Body of pancreas (tissue), 4 donors: ENCODE results near the gene ZNF408. TPM values are rescaled to one million over a fixed set of nuclear protein-coding genes. Genes with fewer than 3 reads are reported as not detected.

Experiments
- ATAC-seq: fragments of 150-250 bp; one replicate; pipeline ENCODE4 v1.9.1; 2016
- DNase-seq, 4 donors: peaks; one replicate each; pipeline ENCODE4 v3.0.0-alpha.2; 2019
- H3K27ac ChIP-seq, 4 donors: fragments of 200-600 bp; sonication (generic); 1 replicate in 3 of 4; 2 replicates in 1 of 4; pipeline versions ENCODE4 v1.5.1 to v1.6.1; 2016 to 2019; ENCODE audit warnings: mild to moderate bottlenecking in 1 of 4, mixed read lengths in 1 of 4, moderate library complexity in 1 of 4
- H3K27me3 ChIP-seq, 2 donors: fragments of 200-600 bp; sonication (generic); one replicate each; pipeline ENCODE4 v1.6.0; 2016; ENCODE audit warnings: mild to moderate bottlenecking in 1 of 2
- H3K36me3 ChIP-seq, 2 donors: fragments of 200-600 bp; sonication (generic); replicated peaks in 1 of 2; 2 replicates each; pipeline ENCODE4 v1.5.1; 2016; ENCODE audit warnings: low read depth in 2 of 2; ENCODE audit not compliant: insufficient read depth in 1 of 2
- H3K4me1 ChIP-seq: fragments of 200-600 bp; sonication (generic); one replicate; pipeline ENCODE4 v1.6.0; 2016
- H3K4me3 ChIP-seq, 2 donors: fragments of 200-600 bp; sonication (generic); 1 replicate in 1 of 2; 2 replicates in 1 of 2; pipeline ENCODE4 v1.5.1; 2016 to 2019
- H3K9me3 ChIP-seq, 3 donors: fragments of 200-600 bp; sonication (generic); 1 replicate in 2 of 3; 2 replicates in 1 of 3; pipeline ENCODE4 v1.5.1; 2016
- CTCF ChIP-seq, 7 experiments: fragments of 450-650 bp in 4 of 7; fragments of 200-600 bp in 3 of 7; sonication (generic) in 3 of 7; IDR thresholded peaks; one replicate each; pipeline ENCODE4 v1.5.1; 2016 to 2019; ENCODE audit warnings: antibody characterized with exemption in 7 of 7
- POLR2A ChIP-seq, 3 donors: fragments of 450-650 bp; IDR thresholded peaks; one replicate each; pipeline ENCODE4 v1.6.1; 2016; ENCODE audit warnings: antibody characterized with exemption in 3 of 3, mild to moderate bottlenecking in 2 of 3
- WGBS, 2 donors: methylation state at CpG; one replicate each; pipeline ENCODE4 v1.1.5; 2017; 5-methylcytosine and 5-hydroxymethylcytosine counted together
- intact Hi-C: fragments of 100-400 bp; cut with DNase I; formaldehyde crosslinking; loops from one replicate; pipeline ENCODE4 v1.15.1; 2023
- total RNA-seq, 2 donors: library from RNA; depleted of rRNA; stranded (reverse); fragments of >200 nt; gene quantifications; one replicate each; pipeline ENCODE4 v1.1.0, GENCODE V29; 2016

Gene ZNF408
- total RNA-seq, 2 donors from 2014 or later, result 6.5 to 7.9 TPM

DNA sequence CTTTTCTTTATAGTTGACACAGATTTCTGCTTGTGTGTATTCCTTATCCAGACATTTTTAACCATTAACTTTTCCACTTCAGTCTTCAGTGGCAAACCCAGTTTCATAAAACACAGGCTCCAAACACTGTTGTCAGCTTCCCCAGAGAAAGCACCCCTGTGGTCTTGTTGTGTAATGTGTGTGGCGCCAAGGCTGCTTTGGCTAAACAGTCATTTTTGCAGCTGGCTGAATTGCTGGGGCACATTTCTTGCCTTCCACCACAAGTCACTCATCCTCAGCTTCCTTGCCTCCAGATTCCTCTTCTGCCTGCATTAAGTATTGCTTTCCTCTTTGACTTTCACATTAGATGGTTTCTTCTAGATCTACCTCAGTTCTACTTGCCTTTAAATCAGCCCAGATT, 40.9 kb upstream of the ZNF408 start:
- Histone ChIP-seq H3K27me3 (no peaks in the 10 kb centered on the region), H3K4me3 (no peak overlapping the region), H3K4me1 (no peaks in the 10 kb centered on the region), H3K36me3 (peaks cover 7 to 52% of the 10 kb centered on the region in 2 donors), H3K9me3 (no peaks in the 10 kb centered on the region), H3K27ac (no peak overlapping the region)
- TF ChIP-seq POLR2A (IDR thresholded peaks at IDR 0.05), result no peak
- TF ChIP-seq CTCF (IDR thresholded peaks at IDR 0.05), result no peak
- 59 to 71% methylated on average over 1 of the region's 1 CpG for WGBS, 2 donors
- DNase-seq (no peak), ATAC-seq (no peak)
- intact Hi-C loops, result no loop called here

- Histone ChIP-seq H3K27ac (no peak overlapping the region), H3K4me3 (no peak overlapping the region), H3K4me1 (no peaks in the 10 kb centered on the region), H3K27me3 (no peaks in the 10 kb centered on the region), H3K36me3 (peaks cover 7 to 50% of the 10 kb centered on the region in 2 donors), H3K9me3 (no peaks in the 10 kb centered on the region)
- DNase-seq, result no peak
- no peak for ATAC-seq
- TF ChIP-seq POLR2A (IDR thresholded peaks at IDR 0.05), result no peak
- no peak for TF ChIP-seq CTCF (IDR thresholded peaks at IDR 0.05)
- intact Hi-C loops, result no loop called here
Observed at GRCh38 chr11:46661836-46662235, 39.0 kb upstream of the ZNF408 start.

GRCh38 chr11:46662366-46662765, 38.5 kb upstream of the ZNF408 start:
- DNase-seq (no peak), ATAC-seq (no peak)
- no peaks in the 10 kb centered on the region for H3K9me3 ChIP-seq
- intact Hi-C loops, result no loop called here
- no peaks in the 10 kb centered on the region for H3K4me1 ChIP-seq
- no peak overlapping the region for H3K27ac ChIP-seq
- TF ChIP-seq POLR2A (IDR thresholded peaks at IDR 0.05), result no peak
- no peak for TF ChIP-seq CTCF (IDR thresholded peaks at IDR 0.05)
- no peaks in the 10 kb centered on the region for H3K27me3 ChIP-seq
- no peak overlapping the region for H3K4me3 ChIP-seq
- peaks cover 7 to 48% of the 10 kb centered on the region in 2 donors for H3K36me3 ChIP-seq

GRCh38 chr11:46663277-46663940, 37.4 kb upstream of the ZNF408 start:
- Histone ChIP-seq H3K27ac (no peak overlapping the region), H3K9me3 (no peaks in the 10 kb centered on the region), H3K27me3 (no peaks in the 10 kb centered on the region), H3K4me1 (no peaks in the 10 kb centered on the region), H3K36me3 (peaks cover under 1 to 50% of the 10 kb centered on the region in 2 donors), H3K4me3 (no peak overlapping the region)
- WGBS, 2 donors, result 89 to 92% methylated on average over 4 of the region's 4 CpGs
- TF ChIP-seq CTCF (IDR thresholded peaks at IDR 0.05), result no peak
- TF ChIP-seq POLR2A (IDR thresholded peaks at IDR 0.05), result no peak
- ATAC-seq (no peak), DNase-seq (no peak)
- intact Hi-C loops, result no loop called here

DNA sequence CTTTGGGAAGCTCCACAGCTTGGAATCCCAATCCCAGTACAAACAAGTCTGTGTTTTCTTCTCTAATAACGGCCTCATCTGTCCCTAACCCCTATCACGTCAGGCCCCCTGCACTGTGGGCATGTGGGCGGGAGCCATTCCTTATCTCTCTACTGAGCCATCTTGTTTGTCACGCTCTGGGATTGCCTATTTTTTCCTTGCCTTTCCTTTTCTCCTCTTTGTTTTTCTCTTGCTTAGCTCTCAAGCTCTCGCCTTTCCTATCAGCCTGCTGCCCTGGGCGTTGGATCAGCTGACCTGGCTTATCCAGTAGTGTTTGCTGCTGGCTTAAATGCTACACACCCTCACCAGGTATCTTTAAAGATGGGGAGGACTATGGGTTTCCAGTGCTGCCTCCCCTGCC, 36.2 kb upstream of the ZNF408 start:
- no peak overlapping the region for H3K4me3 ChIP-seq
- DNase-seq, result no peak
- H3K36me3 ChIP-seq, result peaks cover 2 to 52% of the 10 kb centered on the region in 2 donors
- TF ChIP-seq CTCF (IDR thresholded peaks at IDR 0.05) (no peak), POLR2A (IDR thresholded peaks at IDR 0.05) (no peak)
- WGBS, 2 donors, result 70 to 82% methylated on average over 6 of the region's 6 CpGs
- H3K27me3 ChIP-seq, result no peaks in the 10 kb centered on the region
- no peak overlapping the region for H3K27ac ChIP-seq
- ATAC-seq, result no peak
- intact Hi-C loops, result no loop called here
- H3K4me1 ChIP-seq, result no peaks in the 10 kb centered on the region
- no peaks in the 10 kb centered on the region for H3K9me3 ChIP-seq
